Activated T-cell treated with anti-CD3 and anti-CD28 coated beads for 24 hours (primary cell): ENCODE measurements around the gene CSNK1A1.
"Not testable (repeated sequence)": the region's sequence is repeated elsewhere in the genome, so short reads cannot be mapped to it uniquely, and the experiment has no call there.

Experiments used
- DNase-seq: peaks from one replicate; pipeline ENCODE4 v3.0.0-alpha.2; 2020; ENCODE audit warnings: low read depth

The CSNK1A1 gene

DNA sequence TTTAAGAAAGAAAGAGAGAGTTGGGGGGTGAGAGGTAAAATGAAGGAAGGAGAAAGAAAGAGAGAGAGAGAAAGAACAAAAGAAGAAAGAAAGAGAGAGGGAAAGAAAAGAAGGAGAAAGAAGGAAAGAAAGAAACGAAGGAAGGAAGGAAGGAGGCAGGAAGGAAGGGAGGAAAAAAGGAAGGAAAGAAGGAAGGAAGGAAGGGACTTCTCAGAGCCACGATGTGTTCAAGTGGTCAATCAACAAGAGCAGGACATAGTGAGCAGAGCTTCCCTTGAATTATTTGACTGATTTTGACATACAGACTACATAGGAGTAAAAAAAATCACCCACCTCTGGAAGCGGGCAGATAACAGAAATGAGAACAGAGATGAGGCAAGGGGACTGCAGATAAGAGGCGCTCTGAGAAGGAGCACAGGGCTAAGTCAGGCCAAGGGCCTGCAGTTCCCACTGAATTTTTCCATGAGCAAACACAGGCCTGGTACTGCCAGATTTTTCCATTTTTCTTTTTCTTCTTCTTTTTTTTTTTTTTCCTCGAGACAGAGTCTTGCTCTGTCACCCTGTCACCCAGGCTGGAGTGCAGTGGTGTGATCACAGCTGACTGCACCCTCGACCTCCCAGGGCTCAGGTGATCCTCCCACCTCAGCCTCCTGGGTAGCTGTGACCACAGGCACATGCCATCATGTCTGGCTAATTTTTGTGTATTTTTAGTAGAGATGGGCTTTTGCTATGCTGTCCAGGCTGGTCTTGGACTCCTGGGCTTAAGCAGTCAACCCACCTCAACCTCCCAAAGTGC is 94.4 kb downstream of the CSNK1A1 start:
- no peak for DNase-seq

DNA sequence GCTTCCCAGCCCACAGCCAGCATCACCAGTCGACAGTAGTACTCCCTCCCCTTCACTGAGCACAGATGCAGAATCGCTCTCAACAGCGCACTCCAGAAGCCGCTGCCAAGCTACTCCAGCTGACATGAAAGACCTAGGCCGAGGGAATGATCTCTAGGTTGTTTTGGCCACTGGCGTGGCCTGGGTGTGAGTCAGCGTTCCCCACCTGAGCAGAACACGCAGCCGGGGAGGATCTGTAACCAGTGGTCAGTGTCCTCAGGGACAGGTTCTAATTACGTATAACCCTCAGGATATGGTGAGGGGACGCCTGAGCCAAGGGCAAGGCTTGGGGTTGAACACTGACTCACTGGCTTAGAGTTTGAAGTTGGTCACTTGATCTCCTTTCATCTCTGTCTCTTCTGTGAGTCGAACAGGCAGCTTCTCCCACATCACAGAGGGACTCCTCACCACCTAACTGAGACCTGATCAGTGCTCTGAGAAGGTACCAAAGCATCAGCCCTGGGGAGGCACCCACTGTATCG is 95.3 kb downstream of the CSNK1A1 start:
- DNase-seq: no peak

DNA sequence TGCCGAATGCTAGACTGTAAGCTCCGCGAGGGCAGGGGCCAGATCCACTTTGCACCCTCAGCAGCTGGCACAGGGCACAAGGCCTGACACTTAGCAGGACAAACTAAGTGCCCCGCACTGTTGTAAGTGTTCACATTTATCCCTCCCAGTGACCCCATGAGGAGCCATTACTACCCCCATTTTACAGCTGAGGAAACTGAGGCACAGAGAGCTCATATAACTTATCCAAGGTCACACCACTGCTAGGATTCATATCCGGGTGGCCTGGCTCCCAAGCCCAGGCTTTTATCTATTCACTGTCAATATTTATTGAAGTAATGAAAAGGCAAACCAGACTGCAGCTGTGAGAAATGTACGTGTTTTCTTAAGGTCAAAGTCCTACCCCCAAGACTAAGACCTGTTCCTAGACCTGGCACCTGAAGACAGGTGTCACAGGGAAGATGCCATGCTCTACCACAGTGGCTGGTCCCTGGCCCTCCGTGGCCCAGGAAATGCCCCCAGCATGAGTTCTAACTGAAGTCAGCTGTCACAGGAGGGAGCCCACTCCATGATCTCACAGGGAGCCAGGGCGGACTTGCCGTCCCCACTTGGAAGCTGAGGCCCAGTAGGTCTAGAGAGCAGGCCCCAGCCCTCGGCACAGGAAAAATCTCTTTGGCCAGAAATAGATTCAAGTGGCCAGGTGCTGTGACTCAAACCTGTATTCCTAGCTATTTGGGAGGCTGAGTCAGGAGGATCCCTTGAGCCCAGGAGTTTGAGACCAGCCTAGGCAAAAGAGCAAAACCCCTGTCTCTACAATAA is 97.4 kb downstream of the CSNK1A1 start:
- DNase-seq: no peak

DNA sequence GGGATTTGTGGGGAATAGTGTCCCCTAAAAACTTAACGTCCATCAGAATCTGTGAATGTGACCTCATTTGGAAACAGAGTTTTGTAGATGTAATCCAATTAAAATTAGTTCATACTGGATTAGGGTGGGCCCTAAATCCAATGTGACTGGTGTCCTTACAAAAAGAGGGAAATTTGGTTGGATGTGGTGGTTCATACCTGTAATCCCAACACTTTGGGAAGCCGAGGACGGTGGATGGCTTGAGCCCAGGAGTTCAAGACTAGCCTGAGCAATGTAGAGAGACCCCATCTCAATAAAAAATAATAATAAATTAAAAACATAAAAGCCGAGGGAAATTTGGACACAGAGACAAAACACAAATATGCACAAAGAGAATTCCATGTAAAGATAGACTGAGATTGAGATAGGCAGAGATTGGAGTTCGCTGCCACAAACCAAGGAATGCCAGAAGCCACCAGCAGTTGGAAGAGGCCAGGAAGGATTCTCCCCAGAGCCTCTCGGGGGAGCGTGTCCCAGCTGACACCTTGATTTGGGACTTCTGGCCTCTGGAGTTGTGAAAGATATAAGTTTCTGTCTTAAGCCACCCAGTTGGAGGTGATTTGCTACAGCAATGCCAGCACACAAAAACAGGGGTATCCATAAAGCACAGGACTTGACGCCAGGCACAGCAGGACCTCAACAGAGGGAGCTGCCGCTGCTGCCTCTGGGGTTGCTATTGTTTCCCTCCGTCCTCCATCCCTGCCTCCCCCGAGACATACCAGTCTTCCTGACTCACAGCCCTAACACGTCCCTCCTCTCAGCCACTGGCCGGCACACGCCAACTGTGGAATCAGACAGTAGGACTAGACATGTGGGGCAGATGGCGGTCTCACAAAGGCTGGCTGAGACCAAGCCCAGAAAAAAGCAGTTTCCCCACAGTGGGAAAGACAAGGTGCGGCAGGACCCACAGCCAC is 98.3 kb downstream of the CSNK1A1 start:
- DNase-seq: no peak

DNA sequence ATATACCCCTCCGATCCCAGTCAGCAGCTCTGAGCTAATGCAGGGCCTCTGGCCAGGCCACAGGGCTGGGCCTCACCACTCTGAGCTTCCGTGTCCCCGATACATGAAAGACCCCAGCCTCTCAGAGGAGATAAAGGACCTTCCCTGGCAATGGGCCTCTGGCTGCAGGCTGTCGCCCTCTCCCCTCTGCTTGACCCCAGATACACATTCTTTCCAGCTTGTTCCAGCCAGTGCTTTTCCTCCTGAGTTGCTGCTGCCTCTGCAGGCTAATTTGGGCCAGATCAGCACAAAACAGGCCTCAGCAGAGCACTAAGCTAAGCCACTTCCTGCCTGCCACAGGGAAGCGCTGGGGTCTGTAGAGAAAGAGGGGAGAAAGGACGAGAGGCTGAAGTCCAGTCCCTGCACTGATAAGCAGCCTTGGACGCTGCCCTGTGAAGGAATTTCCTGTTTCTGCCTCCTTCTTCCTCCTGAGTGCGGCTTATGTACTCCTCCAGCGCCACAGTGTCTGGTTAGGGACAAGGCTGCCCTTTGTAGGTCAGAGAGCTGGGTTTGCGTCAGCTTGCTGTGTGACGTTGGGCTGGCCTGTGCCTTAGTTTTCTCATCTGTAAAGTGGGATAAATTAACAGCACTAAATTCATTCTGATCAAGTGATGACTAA is 99.1 kb downstream of the CSNK1A1 start:
- no peak for DNase-seq

DNA sequence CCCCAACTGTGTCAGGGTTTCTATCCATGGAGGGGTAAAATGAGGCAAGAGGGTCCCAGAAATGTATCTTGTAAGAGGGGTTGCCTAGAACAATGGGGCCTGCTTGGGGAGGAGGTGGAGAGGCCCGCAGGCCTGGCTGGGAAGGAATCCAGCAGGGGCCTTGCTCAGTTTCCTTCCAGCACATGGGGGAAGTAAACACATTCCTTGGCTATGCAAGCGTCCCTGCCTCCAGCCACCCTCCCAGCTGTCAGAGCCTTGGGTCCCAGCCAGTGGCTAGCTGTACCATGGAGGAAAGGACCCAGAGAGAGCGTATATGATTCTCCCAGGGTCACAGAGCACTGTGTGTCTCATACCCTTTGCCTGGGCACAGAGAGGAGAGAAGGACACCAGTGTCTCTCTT is 101.0 kb downstream of the CSNK1A1 start:
- no peak for DNase-seq

DNA sequence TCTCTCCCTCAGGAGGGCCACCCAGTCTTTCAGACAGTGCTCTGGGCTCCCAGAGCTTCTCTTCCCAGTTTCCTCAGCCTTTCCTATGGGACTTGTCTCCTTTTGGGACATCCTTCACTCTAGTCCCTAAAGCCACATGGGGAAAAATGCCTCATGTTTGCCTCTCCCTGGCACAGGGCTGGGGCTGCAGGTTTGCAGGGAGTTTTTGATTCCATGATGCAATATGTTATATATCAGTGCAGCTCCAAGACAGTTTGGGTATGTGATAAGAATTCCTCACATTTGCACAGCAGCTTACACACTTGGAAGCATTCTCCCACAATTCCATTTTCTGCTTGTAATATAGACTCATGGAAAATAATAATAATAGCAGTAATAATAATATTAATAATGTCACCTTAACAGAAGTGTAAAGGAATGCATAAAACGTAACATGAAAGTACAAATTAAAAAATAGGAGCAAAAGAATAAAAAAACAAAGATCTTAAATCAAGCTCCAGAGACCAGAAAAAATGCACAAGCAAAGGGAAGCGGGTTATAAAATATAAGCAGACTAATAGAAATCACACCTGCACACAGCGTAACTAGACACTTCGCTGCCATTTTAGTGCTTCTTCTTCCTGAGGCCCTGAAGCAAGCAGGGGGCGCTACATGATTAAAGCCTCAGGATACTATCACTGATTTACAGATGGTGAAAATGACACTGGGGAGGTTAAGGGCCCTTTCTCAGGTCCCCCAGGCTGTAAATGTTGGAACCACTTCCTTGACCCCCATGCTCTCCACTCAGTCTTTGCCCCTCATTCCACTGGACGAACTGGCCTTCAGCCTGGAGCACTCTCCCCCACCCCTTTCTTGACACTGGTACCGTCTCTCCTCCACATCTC is 102.2 kb downstream of the CSNK1A1 start:
- DNase-seq: no peak

DNA sequence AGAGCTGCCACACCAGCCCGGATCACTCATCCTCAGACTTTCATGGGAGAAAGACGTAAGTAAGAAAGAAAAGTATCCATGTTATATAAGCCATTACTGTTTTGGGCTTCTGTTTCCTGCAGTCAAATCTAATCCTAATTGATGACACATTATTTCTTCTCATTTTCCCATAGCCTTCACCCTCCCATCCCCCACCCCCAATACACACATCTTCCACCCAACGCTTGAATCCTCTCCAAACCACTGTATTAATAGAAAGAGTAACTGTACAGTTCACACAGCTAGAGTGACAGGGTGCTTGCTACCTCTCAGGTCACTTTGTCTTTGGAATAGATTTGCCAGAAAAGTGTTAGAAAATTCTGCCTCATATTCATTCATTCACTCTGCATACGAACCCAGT is 102.8 kb downstream of the CSNK1A1 start:
- no peak for DNase-seq

DNA sequence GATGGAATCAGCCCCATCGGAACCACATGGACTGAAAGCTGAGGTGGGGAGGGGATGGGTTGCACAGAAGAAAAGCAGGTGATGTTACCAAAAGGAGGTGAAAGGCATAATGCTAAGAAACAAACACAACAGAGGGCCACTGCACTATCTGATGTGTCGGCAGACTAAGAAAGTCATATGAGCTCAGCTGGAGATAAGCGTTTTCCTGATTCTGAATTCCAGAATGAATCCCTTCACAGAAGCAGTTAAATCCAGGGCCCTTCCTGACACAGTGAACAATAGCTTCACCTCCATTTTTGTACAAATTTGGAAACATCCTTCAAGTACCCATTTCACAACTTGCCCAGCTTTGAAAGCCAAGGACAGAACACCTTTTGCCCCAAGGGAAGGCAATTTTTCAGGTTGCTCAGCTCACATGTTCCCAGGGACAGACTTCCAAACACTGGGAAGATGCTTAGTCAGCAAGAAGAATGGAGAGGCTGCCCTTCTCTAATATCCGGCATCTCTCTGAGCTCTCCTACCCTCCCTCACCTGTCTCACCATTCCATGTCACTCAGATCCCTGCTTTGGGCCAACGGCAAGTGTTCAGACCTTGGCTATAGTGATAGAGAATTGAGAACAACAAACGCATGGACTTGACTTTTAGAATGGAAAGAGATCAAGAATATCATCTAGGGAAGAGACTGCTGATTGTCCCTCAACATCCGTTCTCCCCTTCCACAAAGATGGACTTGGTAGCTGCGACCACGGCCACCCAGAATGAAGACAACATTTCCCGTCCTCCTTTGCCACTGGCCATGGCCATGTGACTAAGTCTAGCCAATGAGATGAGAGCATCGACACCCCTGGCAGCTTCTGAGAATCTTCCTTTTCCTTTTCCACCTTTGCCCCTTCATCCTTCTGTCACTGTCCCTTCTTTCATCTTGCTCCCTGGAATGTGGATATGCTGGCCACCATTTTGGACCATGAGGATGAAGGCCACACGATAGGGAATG is 103.6 kb downstream of the CSNK1A1 start:
- DNase-seq: no peak

DNA sequence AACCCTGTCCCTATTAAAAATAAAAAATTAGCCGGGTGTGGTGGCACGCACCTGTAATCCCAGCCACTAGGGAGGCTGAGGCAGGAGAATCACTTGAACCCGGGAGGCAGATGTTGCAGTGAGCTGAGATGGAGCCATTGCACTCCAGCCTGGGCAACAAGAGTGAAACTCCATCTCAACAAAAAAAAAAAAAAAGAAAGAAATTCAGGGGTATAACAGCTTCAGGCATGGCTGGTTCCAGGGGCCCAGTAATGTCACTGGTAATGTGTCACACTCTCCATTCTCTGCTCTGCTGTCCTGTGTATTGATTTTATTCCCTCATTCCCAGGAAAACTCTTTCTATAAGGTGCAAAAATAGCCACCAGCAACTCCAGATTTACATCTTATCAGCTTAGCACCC is 104.4 kb downstream of the CSNK1A1 start:
- not testable (repeated sequence) for DNase-seq

DNA sequence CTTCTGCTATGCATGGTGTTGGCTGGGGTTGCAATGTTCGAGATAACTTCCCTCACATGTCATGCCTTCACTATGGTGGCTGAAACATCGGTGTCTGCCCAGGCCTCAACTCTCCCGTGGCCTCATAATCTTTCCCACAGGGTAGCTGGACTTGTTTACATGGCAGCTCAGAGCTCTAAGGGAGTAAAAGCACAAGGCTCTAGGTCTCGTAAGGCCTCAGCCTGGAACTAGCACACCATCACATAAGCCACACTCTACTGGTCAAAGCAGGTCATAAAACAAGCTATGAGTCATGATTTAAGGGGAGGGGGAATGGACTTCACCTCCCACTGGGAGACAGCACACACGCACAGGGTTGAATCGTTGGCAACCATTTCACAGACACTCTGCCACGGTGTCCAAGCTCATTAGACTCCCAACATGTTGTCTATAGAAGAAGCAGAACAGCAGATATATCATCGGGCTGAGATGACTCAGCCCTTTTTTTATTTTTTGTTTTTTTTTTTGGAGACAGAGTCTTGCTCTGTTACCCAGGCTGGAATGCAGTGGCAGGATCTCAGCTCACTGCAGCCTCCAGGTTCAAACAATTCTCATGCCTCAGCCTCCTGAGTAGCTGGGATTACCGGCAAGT is 105.4 kb downstream of the CSNK1A1 start:
- DNase-seq: no peak

DNA sequence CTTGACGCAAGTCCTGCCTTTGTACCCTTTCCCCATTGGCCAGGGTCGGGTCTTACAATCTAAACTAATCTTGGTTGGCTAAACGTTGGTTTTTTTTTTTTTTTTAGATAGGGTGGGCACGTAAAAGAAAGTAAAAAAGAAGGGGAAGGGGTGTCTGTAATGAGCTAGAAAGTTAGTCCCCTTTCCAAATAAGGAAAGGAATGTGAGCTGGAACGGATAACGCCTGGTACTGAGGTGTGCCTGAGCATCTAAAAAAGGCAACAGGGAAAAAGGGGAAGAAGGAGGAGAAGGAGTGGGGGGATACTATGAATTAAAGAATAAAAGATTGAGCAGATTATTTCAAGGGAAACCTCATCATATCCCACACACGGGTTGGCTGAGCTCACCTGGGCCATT is 105.9 kb downstream of the CSNK1A1 start:
- DNase-seq: no peak

DNA sequence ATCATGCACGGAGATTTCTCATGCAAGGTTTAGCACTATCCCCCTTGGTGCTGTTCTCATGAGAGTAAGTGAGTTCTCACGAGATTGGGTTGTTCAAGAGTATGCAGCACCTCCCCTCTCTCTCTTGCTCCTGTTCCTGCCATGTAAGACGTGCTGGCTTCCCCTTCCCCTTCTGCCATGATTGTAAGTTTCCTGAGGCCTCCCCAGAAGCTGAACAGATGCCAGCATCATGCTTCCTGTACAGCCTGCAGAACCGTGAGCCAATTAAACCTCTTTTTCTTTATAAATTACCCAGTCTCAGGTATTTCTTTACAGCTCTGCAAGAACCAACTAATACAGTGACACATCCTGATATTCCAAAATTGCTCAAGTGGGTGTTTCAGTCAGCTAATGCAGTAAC is 106.8 kb downstream of the CSNK1A1 start:
- not testable (repeated sequence) for DNase-seq

DNA sequence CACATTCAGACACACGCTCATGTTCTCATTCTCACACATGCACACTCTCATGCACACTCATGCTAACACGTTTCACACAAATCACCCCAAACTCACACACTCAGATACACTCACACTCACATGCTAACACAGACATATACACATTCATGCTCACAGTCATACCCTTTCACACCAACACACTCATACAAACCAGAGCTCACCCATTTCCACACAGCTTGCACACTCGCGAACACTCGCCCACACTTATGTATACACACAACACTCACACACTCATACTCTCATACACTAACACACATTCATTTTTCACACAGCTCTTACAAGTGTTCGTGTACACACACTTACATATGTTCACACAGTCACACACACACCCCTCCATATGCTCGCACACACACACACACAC is 108.0 kb downstream of the CSNK1A1 start:
- no peak for DNase-seq

DNA sequence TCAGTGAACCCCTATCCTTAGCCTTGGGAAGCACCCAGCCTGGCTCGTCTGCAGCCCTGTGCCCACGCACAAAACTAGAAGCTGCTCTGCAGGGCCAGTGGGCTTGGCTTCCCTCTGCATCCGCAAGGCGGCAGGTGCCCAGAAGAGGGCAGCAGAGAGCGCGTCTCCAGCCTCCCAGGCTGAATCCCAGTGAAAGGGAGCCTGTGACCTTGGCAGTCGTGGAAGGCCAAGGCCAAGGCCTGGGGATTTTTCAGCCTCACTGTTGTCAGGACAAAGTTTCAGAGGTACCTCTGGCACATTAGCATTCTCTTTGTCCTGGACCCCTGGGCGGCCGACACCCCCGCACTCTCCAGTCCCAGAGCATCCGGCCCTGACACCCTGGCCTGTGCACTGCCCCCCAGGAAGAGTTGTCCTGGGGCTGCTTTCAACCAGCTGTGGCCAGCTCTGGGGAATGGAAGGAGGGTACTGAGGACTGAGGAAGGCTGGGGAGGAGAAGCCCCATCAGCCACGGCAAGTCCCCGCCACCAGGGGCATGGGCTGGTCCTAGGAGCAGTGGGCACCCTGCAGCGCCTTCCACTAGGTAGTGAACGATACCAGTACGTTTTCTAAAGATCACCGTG is 108.6 kb downstream of the CSNK1A1 start:
- DNase-seq: peak; percentile 60
